NB4 (cell line): ENCODE results near the gene CFAP45.
A peak's percentile ranks its signal among the peaks of the same experiment; 100 is the strongest.

Source experiments
- DNase-seq: peaks from one replicate; pipeline ENCODE4 v3.0.0; 2010; ENCODE audit warnings: low read depth
- H3K4me3 ChIP-seq: one replicate; pipeline ENCODE4 v1.5.1; 2011; ENCODE audit warnings: mild to moderate bottlenecking, low read depth, low read length, moderate library complexity
- MYC ChIP-seq: IDR thresholded peaks from 2 replicates; pipeline ENCODE4 v1.6.1; 2011; ENCODE audit warnings: low read depth, low read length
- POLR2A ChIP-seq: IDR thresholded peaks from 2 replicates; pipeline ENCODE4 v1.6.1; 2011; ENCODE audit warnings: mild to moderate bottlenecking; ENCODE audit not compliant: insufficient read length; ENCODE audit errors: extremely low read depth
- TF ChIP-seq, protein P1 (sequence below): IDR thresholded peaks from one replicate; pipeline ENCODE4 v1.5.1; 2012; ENCODE audit warnings: low read depth, low read length
- TF ChIP-seq, protein P2 (sequence below): IDR thresholded peaks from 2 replicates; pipeline ENCODE4 v1.6.1; 2011; ENCODE audit warnings: low read depth, low read length

CFAP45 gene

DNA sequence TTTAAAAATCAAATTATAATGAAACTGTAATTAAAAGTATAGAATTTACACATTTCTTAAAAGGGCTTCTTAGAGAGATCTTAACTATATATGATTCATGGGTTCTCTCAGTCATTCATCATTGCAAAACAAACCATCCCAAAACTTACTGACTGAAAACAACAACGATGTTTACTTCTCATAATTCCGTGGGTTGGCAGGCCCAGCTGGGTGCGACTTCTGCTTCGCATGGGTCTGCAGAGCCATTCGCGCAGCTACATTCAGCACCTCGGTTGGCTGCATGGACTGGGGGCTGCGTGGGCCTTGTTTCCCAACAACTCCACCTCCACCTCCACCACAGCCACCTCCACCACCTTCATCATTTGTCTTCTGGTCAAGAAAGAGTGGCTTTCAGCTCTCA is 69.2 kb downstream of the CFAP45 start:
- DNase-seq = no peak
- TF ChIP-seq, protein P1, sequence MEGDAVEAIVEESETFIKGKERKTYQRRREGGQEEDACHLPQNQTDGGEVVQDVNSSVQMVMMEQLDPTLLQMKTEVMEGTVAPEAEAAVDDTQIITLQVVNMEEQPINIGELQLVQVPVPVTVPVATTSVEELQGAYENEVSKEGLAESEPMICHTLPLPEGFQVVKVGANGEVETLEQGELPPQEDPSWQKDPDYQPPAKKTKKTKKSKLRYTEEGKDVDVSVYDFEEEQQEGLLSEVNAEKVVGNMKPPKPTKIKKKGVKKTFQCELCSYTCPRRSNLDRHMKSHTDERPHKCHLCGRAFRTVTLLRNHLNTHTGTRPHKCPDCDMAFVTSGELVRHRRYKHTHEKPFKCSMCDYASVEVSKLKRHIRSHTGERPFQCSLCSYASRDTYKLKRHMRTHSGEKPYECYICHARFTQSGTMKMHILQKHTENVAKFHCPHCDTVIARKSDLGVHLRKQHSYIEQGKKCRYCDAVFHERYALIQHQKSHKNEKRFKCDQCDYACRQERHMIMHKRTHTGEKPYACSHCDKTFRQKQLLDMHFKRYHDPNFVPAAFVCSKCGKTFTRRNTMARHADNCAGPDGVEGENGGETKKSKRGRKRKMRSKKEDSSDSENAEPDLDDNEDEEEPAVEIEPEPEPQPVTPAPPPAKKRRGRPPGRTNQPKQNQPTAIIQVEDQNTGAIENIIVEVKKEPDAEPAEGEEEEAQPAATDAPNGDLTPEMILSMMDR = no peak
- TF ChIP-seq, protein P2, sequence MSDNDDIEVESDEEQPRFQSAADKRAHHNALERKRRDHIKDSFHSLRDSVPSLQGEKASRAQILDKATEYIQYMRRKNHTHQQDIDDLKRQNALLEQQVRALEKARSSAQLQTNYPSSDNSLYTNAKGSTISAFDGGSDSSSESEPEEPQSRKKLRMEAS = no peak
- no peak for TF ChIP-seq MYC
- TF ChIP-seq POLR2A = no peak
- H3K4me3 ChIP-seq = no peak overlapping the region

DNA sequence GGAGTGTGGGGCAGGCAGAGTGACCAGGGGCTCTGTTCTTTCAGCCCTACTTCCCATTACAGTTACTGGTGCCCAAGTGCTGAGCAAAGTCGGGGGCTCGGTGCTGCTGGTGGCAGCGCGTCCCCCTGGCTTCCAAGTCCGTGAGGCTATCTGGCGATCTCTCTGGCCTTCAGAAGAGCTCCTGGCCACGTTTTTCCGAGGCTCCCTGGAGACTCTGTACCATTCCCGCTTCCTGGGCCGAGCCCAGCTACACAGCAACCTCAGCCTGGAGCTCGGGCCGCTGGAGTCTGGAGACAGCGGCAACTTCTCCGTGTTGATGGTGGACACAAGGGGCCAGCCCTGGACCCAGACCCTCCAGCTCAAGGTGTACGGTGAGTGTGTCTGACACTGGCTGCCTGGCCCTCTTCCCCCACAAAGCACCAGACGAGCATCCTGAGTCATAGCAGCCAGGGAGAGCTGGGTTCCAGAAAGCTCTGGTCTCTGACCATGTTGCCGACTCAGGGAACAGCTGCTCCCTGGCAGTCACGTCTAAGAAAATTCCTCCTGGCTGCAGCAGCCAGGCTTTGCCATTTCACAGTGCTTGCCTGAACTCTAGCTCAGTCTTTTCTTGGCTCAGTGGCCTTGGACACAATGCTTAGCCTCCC is 70.0 kb downstream of the CFAP45 start:
- TF ChIP-seq POLR2A (no peak), MYC (no peak)
- TF ChIP-seq, protein P1 = no peak
- TF ChIP-seq, protein P2 = no peak
- no peak for DNase-seq
- H3K4me3 ChIP-seq = no peak overlapping the region

DNA sequence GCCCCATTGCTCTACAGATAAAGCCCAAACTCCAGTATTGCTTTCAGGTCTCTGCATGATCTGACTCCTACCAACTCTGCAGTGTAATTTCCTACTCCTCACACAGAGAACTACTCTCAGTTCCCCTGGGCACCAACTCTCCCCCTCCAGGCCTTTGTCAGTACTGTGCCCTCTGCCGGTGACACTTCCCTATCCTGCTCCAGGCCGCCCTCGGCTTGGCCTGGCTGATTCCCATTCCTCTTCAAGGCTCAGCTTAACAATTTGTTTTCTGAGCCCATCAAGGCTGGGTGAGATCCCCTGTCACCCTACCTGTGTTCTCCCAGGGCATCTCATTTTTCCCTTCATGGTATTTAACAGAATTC is 70.7 kb downstream of the CFAP45 start:
- peak; percentile 77 for DNase-seq
- TF ChIP-seq, protein P1 = peak; percentile 56
- TF ChIP-seq, protein P2 = no peak
- no peak overlapping the region for H3K4me3 ChIP-seq

DNA sequence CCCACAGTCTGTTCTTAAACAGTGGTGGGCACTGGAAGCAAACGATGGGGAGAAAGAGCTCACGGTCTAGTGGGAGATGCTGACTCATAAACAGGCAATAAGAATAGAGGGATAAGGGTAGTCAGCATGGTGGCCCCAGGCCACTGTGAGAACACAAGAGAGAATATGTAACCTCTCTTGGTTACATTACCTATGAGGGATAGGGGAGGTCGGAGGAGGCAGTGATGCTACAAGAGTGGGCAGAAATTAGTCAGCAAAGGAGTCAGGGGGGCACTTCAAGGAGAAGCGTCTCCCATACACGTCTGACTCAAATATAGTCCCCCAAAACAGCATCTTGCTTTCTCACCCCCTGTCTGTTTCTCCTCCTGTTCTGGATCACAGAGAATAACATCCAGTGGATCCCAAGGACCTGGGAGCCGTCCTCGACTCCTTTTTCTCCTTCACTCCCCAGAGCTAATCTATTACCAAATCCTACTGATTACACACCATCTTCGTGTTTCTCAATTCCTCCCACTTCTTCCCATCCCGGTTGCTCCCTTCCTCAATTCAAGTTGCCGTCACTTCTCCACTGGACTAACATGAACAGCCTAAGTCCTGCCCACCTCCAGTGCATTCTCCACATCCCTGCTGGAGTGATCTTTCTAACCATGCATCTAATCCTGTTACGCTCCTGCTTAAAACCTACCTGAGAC is 71.2 kb downstream of the CFAP45 start:
- DNase-seq = no peak
- H3K4me3 ChIP-seq = no peak overlapping the region
- TF ChIP-seq POLR2A (no peak), MYC (no peak)
- TF ChIP-seq, protein P1 = no peak
- TF ChIP-seq, protein P2 = no peak

DNA sequence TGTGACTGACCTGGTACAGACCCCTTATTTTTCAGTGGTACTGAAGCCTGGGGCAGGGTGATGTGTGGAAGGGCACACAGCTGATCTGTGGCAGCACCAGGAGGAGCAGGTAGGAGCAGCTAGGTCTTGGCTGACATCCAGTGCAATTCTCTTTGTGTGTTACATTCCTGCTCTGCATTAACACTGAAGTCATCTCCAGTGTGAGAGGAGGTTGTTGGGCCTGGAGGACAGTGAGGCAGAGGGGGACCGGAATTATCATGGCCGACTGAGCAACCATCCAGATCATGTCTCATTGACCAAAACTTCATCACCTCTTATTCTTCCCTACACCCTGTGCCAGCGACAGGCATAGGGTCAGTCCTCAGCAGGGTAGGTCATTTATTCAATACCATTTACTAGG is 71.8 kb downstream of the CFAP45 start:
- DNase-seq = no peak
- TF ChIP-seq MYC = no peak
- TF ChIP-seq POLR2A = no peak
- TF ChIP-seq, protein P2 = no peak
- TF ChIP-seq, protein P1 = no peak
- H3K4me3 ChIP-seq = no peak overlapping the region

DNA sequence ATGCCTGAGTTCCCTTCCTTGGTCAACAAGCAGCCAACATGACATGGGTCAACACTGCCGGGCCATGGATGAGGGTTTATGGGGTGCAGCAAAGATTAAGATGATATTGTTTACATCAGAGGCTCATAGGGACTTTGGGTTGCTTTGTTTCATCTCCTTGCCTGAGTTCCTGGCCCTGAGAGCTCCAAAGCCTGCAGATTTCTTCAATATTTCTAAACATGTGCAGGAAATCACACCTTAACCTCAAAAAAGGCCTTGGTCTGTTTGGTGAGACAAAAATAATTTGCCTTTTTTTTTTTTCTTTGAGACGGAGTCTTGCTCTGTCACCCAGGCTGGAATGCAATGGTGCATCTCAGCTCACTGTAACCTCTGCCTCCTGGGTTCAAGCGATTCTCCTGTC is 72.4 kb downstream of the CFAP45 start:
- no peak overlapping the region for H3K4me3 ChIP-seq
- TF ChIP-seq MYC = no peak
- TF ChIP-seq, protein P2 = no peak
- no peak for TF ChIP-seq POLR2A
- TF ChIP-seq, protein P1 = no peak
- DNase-seq = no peak
